Stimulated activated CD4-positive, alpha-beta T cell treated with anti-CD3 and anti-CD28 coated beads, TNF-alpha, amount 100 ng/mL, for 1 hour (primary cell): ENCODE results near the gene PAIP2.
"Not testable (repeated sequence)": the region's sequence is repeated elsewhere in the genome, so short reads cannot be mapped to it uniquely, and the experiment has no call there.

Experiments
- DNase-seq, 3 donors: peaks; one replicate each; pipeline ENCODE4 v3.0.0-alpha.2; 2020; ENCODE audit warnings: low read depth in 3 of 3, low spot score in 1 of 3

PAIP2 gene

GRCh38 chr5:139409116-139409515 lies 67.5 kb downstream of the PAIP2 start:
- not testable (repeated sequence) for DNase-seq

DNA sequence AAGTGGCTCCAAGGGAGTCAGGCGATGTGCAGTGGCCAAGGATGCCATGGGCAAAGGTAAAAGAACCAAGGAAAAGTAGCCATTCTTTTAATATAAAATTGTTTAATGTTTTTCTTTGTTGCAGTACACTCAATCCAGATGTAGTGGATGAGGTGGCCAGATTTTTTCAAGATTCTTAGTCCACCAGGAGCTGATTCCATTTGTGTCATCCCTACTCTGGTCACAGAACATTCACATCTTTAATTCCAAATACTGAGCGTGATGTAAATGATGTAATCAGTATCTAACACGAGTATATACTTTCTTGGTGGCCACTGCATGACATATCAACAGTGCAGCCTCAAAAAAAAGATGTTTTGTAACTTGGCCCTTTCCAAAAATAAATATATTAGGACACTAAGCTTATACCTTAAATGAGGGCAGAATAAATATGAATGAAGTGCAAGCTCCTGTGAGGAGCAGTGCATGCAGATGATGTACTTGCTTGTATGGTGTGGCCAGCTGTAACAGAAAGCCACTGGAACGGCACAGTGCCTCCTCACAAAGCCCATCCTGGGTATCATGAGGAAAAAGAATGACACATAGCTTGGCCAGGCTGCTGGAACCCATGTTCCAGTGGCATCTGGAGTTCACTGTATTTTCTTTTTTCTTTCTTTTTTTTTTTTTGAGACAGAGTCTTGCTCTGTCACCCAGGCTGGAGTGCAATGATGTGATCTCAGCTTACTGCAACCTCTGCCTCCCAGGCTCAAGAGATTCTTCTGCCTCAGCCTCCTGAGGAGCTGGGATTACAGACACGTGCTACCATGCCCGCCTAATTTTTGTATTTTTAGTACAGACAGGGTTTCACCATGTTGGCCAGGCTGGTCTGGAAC lies 68.7 kb downstream of the PAIP2 start:
- no peak for DNase-seq

GRCh38 chr5:139410993-139411828 lies 69.6 kb downstream of the PAIP2 start:
- no peak for DNase-seq

DNA sequence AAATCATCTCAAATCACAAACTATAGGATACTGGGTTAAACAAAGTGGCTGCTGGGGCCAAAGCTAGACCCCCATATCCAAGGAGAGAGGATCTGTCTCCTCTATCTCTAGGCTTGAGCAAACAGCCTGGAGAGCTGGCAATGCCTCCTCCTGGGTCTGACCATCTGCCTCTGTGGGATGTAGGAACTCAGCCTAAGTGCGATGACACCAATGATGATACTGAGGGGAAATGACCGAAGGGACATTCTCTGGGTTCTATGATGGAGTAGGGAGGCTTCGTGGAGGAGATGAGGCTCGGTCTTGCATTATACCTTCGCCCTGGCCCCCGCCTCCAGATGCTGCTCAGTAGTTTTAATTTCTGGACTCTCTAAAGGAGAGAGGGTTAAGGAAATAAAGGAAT lies 71.5 kb downstream of the PAIP2 start:
- DNase-seq: no peak

DNA sequence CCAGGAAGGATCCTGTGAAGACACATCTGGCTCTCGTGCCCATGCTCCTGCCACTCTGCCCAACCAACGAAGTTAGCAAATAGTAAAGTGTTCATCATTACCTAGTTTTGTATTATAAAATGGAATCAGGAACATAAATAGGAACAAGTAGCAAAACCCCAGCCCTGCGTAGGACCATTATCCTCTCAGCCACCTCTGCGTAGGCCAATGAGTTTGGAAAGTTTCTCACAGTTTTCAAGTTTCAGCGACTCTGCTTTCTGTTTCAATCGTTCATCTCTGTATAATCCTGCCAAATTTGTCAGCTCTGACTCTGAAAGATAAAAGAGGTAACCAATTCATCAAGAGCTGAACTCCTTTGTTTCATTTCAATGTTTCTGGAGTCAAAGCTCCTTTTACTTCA lies 72.3 kb downstream of the PAIP2 start:
- no peak for DNase-seq

- DNase-seq: no peak
Measured at GRCh38 chr5:139414581-139415130, 73.0 kb downstream of the PAIP2 start.

GRCh38 chr5:139415221-139415861 lies 73.7 kb downstream of the PAIP2 start:
- DNase-seq: no peak

GRCh38 chr5:139415869-139416268 lies 74.2 kb downstream of the PAIP2 start:
- no peak for DNase-seq

GRCh38 chr5:139416651-139417050 lies 75.0 kb downstream of the PAIP2 start:
- no peak for DNase-seq

DNA sequence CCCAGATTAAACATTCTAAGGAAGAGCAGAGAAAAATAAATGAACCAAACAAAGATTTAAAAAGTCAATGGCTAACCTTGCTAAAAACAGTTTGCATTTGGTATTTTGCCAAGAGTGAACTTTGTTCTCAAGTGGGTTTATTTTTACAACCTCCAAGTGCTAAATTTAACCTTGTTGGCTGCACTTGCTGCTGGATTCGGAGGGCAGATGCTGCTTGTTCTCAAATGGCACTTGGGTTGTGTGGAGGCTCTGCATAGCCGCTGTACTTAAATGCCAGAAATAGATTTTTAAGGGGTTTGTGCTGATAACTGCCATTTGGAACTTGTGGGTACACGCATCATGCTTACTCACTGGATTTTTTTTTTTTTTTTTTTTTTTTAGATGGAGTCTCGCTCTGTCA lies 75.6 kb downstream of the PAIP2 start:
- no peak for DNase-seq

- DNase-seq: no peak
Measured at GRCh38 chr5:139418793-139419192, 77.1 kb downstream of the PAIP2 start.
